GM13976 (cell line): Measurements from ENCODE around the gene CNTNAP5.

Experiments used
- DNase-seq: peaks from one replicate; pipeline ENCODE4 v3.0.0; 2012; ENCODE audit warnings: low spot score
- CTCF ChIP-seq: IDR thresholded peaks from 2 replicates; pipeline ENCODE4 v1.5.1; 2012; ENCODE audit warnings: borderline replicate concordance, mild to moderate bottlenecking; ENCODE audit not compliant: insufficient read depth; ENCODE audit errors: extremely low read depth, missing control alignments, control extremely low read depth
- in situ Hi-C: fragments of 300-500 bp; cut with MboI; formaldehyde crosslinking; loops from one replicate; pipeline ENCODE4 v1.12.0; 2022; ENCODE audit warnings: low sequenced_read_pairs, mixed read lengths, inconsistent platforms; ENCODE audit not compliant: unreplicated experiment

CNTNAP5 gene

GRCh38 chr2:124024561-124025170 lies 421 bp upstream of the CNTNAP5 start:
- DNase-seq = no peak
- TF ChIP-seq CTCF = no peak
- in situ Hi-C loops = no loop called here

- in situ Hi-C loops = no loop called here
- no peak for TF ChIP-seq CTCF
- no peak for DNase-seq
These were observed 876 bp downstream of the CNTNAP5 start for GRCh38 chr2:124025891-124026434.

DNA sequence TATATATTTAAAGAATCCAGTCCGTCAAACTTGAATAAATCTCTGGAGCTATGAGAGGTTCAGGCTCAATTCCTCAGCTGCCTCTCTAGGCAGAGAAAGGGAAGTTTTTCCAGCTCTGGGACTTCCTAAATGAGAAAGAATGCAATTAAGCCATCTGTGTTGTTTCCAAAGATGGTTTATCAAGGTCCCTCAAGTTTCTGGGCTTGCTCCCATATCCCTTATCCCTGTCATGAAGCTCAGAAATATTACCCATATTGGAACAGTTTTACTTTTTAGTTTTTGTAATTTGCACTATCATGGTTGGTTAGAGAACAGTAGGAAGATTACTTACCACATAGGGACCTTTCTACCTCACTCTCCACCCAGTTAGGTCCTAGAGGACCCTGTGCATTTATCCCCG lies 1.4 kb downstream of the CNTNAP5 start:
- DNase-seq = no peak
- TF ChIP-seq CTCF = no peak
- in situ Hi-C loops = no loop called here

DNA sequence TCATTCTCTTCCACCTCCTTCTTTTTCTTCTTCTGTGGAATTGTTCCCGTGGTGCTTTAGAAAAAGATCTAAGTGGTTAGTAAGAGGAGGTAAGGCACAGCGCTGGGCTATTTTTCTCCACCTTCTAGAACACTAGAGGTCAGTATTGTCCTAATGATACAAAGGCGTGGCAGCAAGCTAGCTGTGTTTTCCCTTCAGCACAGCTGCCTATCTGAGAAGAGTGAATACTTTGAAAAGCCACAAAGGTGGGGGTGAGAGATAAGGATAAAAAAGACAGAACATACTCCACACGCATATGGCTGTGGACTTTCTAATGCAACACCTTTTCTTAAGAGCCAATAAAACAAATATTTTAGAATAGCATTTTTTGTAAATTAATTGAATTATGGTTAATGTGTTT lies 2.1 kb downstream of the CNTNAP5 start:
- peak; percentile 62 for DNase-seq
- peak; percentile 44 for TF ChIP-seq CTCF
- in situ Hi-C loops = no loop called here

GRCh38 chr2:124032799-124033198 lies 7.7 kb downstream of the CNTNAP5 start:
- no peak for TF ChIP-seq CTCF
- in situ Hi-C loops = no loop called here
- DNase-seq = no peak

- in situ Hi-C loops = no loop called here
- DNase-seq = no peak
- TF ChIP-seq CTCF = no peak
These were observed 9.2 kb downstream of the CNTNAP5 start for GRCh38 chr2:124034265-124034664.
